ENCODE data around the gene VPS26A. TPM values are rescaled to one million over a fixed set of nuclear protein-coding genes. Genes with fewer than 3 reads are reported as not detected.
"Not testable (repeated sequence)": the region's sequence is repeated elsewhere in the genome, so short reads cannot be mapped to it uniquely, and the experiment has no call there.

VPS26A gene
- total and polyA plus RNA-seq, 12 donors = 15.6 to 65.2 (median 31.5) TPM

DNA sequence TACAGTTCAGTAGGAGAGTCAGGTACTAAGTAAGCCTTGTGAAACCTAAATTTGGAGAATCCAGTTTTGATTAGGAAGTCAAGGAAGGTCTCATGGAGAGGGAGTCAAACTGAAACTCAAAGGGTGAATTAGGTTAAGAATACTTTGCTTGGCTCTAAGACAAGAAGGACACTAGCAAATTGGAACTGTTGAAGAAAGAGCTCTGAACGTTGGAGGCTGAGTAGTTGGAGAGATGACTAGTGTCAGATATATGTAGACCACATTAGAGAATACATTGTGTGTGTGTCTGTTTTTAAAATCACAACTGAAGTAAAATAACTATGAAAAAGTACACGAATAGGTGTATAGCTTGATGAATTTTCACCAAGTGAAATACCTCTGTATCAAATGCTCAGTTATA, 6.3 kb downstream of the VPS26A start:
- H3K4me1 ChIP-seq (replicated peaks in 1 of 2) = peaks cover 9 to 43% of the 10 kb centered on the region in 2 donors
- no peak for TF ChIP-seq POLR2A (IDR thresholded peaks at IDR 0.05)
- TF ChIP-seq, protein P1, sequence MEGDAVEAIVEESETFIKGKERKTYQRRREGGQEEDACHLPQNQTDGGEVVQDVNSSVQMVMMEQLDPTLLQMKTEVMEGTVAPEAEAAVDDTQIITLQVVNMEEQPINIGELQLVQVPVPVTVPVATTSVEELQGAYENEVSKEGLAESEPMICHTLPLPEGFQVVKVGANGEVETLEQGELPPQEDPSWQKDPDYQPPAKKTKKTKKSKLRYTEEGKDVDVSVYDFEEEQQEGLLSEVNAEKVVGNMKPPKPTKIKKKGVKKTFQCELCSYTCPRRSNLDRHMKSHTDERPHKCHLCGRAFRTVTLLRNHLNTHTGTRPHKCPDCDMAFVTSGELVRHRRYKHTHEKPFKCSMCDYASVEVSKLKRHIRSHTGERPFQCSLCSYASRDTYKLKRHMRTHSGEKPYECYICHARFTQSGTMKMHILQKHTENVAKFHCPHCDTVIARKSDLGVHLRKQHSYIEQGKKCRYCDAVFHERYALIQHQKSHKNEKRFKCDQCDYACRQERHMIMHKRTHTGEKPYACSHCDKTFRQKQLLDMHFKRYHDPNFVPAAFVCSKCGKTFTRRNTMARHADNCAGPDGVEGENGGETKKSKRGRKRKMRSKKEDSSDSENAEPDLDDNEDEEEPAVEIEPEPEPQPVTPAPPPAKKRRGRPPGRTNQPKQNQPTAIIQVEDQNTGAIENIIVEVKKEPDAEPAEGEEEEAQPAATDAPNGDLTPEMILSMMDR (IDR thresholded peaks at IDR 0.05) = no peak
- DNase-seq = no peak
- H3K9me3 ChIP-seq (replicated peaks in 1 of 3) = no peaks in the 10 kb centered on the region
- H3K27me3 ChIP-seq = no peaks in the 10 kb centered on the region
- H3K36me3 ChIP-seq (replicated peaks in 1 of 2) = peaks cover 0 to 14% of the 10 kb centered on the region in 2 donors
- intact Hi-C loops (cut with DNase I) = no loop called here
- no peak overlapping the region for H3K27ac ChIP-seq
- H3K4me3 ChIP-seq = no peak overlapping the region
- 24 to 47% (median 46%) methylated on average over 2 of the region's 2 CpGs for WGBS, 4 donors

DNA sequence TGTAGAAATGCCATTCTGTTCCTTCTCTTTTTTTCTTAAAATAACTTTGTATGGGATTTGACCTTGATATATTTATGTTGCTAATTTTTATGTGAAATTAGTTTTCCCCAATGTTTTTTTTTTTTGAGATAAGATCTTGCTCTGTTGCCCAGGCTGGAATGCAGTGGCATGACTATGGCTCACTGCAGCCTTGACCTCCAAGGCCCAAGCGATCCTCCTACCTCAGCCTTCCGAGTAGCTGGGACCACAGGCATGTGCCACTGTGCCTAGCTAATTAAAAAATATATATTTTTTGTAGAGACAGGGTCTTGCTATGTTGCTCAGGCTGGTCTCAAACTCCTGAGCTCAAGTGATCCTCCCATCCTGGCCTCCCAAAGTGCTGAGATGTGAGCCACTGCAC, 16.0 kb downstream of the VPS26A start:
- no peak for TF ChIP-seq POLR2A (IDR thresholded peaks at IDR 0.05)
- TF ChIP-seq, protein P1 (IDR thresholded peaks at IDR 0.05) = no peak
- WGBS, 4 donors = 38 to 50% (median 48%) methylated on average over 2 of the region's 2 CpGs
- peak; percentile 42 to 77 (median 67) for DNase-seq
- Histone ChIP-seq H3K27me3 (no peaks in the 10 kb centered on the region), H3K9me3 (replicated peaks in 1 of 3) (no peaks in the 10 kb centered on the region), H3K36me3 (replicated peaks in 1 of 2) (peaks cover 0 to 10% of the 10 kb centered on the region in 2 donors), H3K4me1 (replicated peaks in 1 of 2) (peaks cover 13 to 28% of the 10 kb centered on the region in 2 donors), H3K4me3 (no peak overlapping the region), H3K27ac (peak overlapping the region in 3 of 5 donors; percentile 44 to 77 (median 73))
- intact Hi-C loops (cut with DNase I) = no loop called here

DNA sequence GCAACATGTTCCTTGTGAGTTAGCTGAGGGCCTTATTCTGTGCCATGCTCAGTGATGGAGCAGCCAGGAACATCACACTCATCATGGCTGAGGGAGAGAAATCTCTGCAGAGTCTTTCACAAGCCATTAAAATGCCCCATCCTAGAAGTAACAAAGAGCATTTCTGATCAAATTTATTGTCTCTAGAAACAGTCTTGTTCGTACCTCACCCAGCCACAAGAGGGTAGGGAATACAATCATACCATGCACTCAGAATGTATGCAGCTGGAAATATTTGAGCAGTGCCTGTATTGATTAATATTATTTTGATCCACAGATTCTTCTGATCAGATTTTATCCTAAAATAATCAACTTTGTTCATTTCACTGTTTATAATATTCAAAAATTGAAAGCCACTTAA, 17.3 kb downstream of the VPS26A start:
- Histone ChIP-seq H3K27me3 (no peaks in the 10 kb centered on the region), H3K9me3 (replicated peaks in 1 of 3) (no peaks in the 10 kb centered on the region), H3K36me3 (replicated peaks in 1 of 2) (peaks cover 0 to 7% of the 10 kb centered on the region in 2 donors), H3K27ac (peak overlapping the region in 2 of 5 donors; percentile 16 to 44), H3K4me1 (replicated peaks in 1 of 2) (peaks cover 13 to 28% of the 10 kb centered on the region in 2 donors), H3K4me3 (no peak overlapping the region)
- WGBS, 4 donors = 63 to 82% (median 70%) methylated on average over 1 of the region's 1 CpG
- intact Hi-C loops (cut with DNase I) = no loop called here
- TF ChIP-seq POLR2A (IDR thresholded peaks at IDR 0.05) = no peak
- TF ChIP-seq, protein P1 (IDR thresholded peaks at IDR 0.05) = no peak
- DNase-seq = no peak

DNA sequence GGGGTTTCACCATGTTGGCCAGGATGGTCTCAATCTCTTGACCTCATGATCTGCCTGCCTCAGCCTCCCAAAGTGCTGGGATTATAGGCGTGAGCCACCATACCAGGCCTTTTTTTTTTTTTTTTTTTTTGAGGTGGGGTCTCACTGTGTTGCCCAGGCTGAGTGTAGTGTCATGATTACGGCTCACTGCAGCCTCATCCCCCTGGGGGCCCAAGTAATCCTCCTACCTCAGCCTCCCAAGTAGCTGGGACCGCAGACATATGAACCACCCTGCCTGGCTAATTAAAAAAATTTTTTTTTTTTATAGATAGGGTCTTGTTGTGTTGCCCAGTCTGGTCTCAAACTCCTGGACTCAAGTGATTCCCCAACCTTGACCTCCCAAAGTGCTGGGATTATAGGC, 18.1 kb downstream of the VPS26A start:
- WGBS, 4 donors = 93 to 100% (median 97%) methylated on average over 3 of the region's 3 CpGs
- DNase-seq; intact Hi-C loops (cut with DNase I): not testable (repeated sequence)

DNA sequence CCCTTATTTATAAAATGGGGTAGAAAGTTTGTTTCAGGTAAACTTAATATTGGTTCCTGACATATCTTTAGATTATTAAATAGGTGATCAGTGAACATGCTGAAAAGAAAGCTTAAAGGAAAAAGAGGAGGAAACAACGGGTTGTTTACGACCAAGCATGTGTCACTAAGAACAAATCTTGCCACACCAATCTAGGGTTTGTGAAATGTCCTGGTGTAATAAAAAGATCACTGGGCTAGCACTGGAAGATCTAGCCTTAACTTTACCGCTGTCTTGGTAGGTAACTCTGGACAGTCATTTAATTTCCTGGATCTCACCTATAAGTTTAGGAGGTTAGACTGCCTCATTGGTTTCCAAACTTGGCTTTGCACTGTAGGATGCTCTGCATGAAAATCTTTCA, 19.0 kb downstream of the VPS26A start:
- Histone ChIP-seq H3K4me1 (replicated peaks in 1 of 2) (peaks cover 13 to 34% of the 10 kb centered on the region in 2 donors), H3K27ac (peak overlapping the region in 1 of 5 donors; percentile 5), H3K9me3 (replicated peaks in 1 of 3) (no peaks in the 10 kb centered on the region), H3K36me3 (replicated peaks in 1 of 2) (no peaks in the 10 kb centered on the region), H3K4me3 (no peak overlapping the region), H3K27me3 (no peaks in the 10 kb centered on the region)
- TF ChIP-seq, protein P1 (IDR thresholded peaks at IDR 0.05) = no peak
- no peak for TF ChIP-seq POLR2A (IDR thresholded peaks at IDR 0.05)
- WGBS, 4 donors = 59 to 80% (median 62%) methylated on average over 3 of the region's 3 CpGs
- DNase-seq = no peak
- intact Hi-C loops (cut with DNase I) = no loop called here

More for the DNA sequence above, 18.1 kb downstream of the VPS26A start:
- H3K27me3 ChIP-seq; H3K36me3 ChIP-seq (replicated peaks in 1 of 2); H3K9me3 ChIP-seq (replicated peaks in 1 of 3); H3K4me3 ChIP-seq; H3K27ac ChIP-seq: not testable (repeated sequence)
- peaks cover 13 to 34% of the 10 kb centered on the region in 2 donors for H3K4me1 ChIP-seq (replicated peaks in 1 of 2)

Measured in adrenal gland (tissue), 12 donors.